Vagina (tissue), 2 donors: ENCODE measurements around the gene GLCCI1.

ENCODE experiments used
- CTCF ChIP-seq, 3 experiments: fragments of 450-650 bp in 2 of 3; fragments of 200-600 bp in 1 of 3; sonication (generic) in 1 of 3; IDR thresholded peaks; one replicate each; pipeline ENCODE4 v1.5.1; 2017 to 2019; ENCODE audit warnings: antibody characterized with exemption in 3 of 3, mild to moderate bottlenecking in 2 of 3, moderate library complexity in 2 of 3
- POLR2A ChIP-seq, 2 donors: fragments of 450-650 bp; IDR thresholded peaks; one replicate each; pipeline ENCODE4 v1.6.1; 2017; ENCODE audit warnings: antibody characterized with exemption in 2 of 2, mild to moderate bottlenecking in 2 of 2, moderate library complexity in 2 of 2
- POLR2AphosphoS5 ChIP-seq, 2 donors: sonication (generic); formaldehyde crosslinking; IDR thresholded peaks; one replicate each; pipeline ENCODE4 v1.9.0; 2017; ENCODE audit warnings: antibody characterized with exemption in 2 of 2, mild to moderate bottlenecking in 2 of 2, low read depth in 1 of 2; ENCODE audit not compliant: insufficient read depth in 1 of 2

GRCh38 chr7:7931626-7932025 is 37.0 kb upstream of the GLCCI1 start:
- TF ChIP-seq CTCF (IDR thresholded peaks at IDR 0.05) (no peak), POLR2A (IDR thresholded peaks at IDR 0.05) (no peak), POLR2AphosphoS5 (IDR thresholded peaks at IDR 0.05; ENCODE audit: insufficient read depth in 1 of 2, low read depth in 1 of 2) (no peak)
